Measurements from ENCODE around the gene HDAC2. TPM values are rescaled to one million over a fixed set of nuclear protein-coding genes. Genes with fewer than 3 reads are reported as not detected.

HDAC2 gene
- total RNA-seq, 2 experiments from 2014 or later = 40.5 to 141 TPM

DNA sequence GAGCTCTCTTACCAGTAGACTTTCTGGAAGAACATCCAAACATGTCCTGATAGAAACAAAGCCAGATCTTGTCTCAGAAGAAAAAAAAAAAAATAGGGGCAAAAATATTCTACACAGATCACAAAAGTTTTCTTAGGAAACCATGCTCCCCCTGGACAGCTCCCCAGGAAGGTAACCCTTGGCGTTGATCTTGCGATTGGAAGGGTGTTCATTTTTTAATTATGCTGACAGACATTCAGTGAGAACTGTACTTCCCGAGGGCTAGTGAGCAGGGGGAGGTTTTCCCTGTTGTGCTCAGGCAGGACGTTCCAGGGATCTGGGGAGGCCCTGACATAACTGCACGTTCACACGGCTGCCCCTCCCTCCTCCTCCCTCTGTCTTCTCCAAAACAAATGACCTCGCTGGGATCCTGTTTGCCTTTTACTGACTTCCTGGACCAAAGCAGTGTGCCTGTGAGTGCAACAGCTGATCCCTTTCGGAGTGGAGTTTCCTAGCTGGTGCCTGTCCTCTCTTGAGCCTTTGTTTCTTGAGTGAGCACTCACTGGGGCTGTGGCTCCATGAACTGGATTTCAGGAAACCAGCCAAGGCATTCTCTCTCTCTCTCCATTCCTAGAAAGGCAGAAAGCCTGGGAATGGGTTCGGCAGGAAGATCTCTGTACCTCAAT is 67.2 kb downstream of the HDAC2 start:
- intact Hi-C loops (cut with micrococcal nuclease; ENCODE audit: unreplicated experiment) = no loop called here
- H3K4me2 ChIP-seq (ENCODE audit: low read length) = no peak overlapping the region

GRCh38 chr6:113901482-113901881 is 69.5 kb downstream of the HDAC2 start:
- intact Hi-C loops (cut with micrococcal nuclease; ENCODE audit: unreplicated experiment) = no loop called here
- no peaks in the 10 kb centered on the region for H3K79me2 ChIP-seq (ENCODE audit: insufficient read depth, low read depth, low read length)

More for the DNA sequence above, 67.2 kb downstream of the HDAC2 start:
- CTCF ChIA-PET (ENCODE audit: unreplicated experiment) = no interaction called here
- no peaks in the 10 kb centered on the region for H3K79me2 ChIP-seq (ENCODE audit: insufficient read depth, low read depth, low read length)
- no peak overlapping the region for H3K27ac ChIP-seq (ENCODE audit: low read depth, low read length, poor library complexity, severe bottlenecking)
- H3K4me3 ChIP-seq (ENCODE audit: low read depth, low read length, poor library complexity, severe bottlenecking) = no peak overlapping the region
- no peaks in the 10 kb centered on the region for H3K36me3 ChIP-seq (ENCODE audit: insufficient read depth, low read length)
- BruUV-seq (replicated peaks) = no TSS peak
- no peaks in the 10 kb centered on the region for H3K4me1 ChIP-seq (ENCODE audit: insufficient read depth, low read length, poor library complexity, severe bottlenecking)
- H3K9me2 ChIP-seq (ENCODE audit: insufficient read depth, low read length) = no peaks in the 10 kb centered on the region
- POLR2A ChIA-PET = no interaction called here
- no peak overlapping the region for H2AFZ ChIP-seq (ENCODE audit: low read length)
- H3K9me3 ChIP-seq (ENCODE audit: low read length) = no peaks in the 10 kb centered on the region
- TF ChIP-seq EZH2phosphoT487 (IDR thresholded peaks at IDR 0.05; ENCODE audit: borderline replicate concordance, low read depth, low read length) = no peak
- TF ChIP-seq CTCF (conservative IDR thresholded peaks at IDR 0.05; ENCODE audit: low read length) = no peak
- DNase-seq (ENCODE audit: low spot score) = no peak
- no peaks in the 10 kb centered on the region for H4K20me1 ChIP-seq (ENCODE audit: insufficient read depth, low read length)

More at GRCh38 chr6:113901482-113901881, 69.5 kb downstream of the HDAC2 start:
- H3K9me2 ChIP-seq (ENCODE audit: insufficient read depth, low read length) = no peaks in the 10 kb centered on the region
- no peaks in the 10 kb centered on the region for H3K9me3 ChIP-seq (ENCODE audit: low read length)
- H3K4me3 ChIP-seq (ENCODE audit: low read depth, low read length, poor library complexity, severe bottlenecking) = no peak overlapping the region
- H3K4me2 ChIP-seq (ENCODE audit: low read length) = no peak overlapping the region
- H3K4me1 ChIP-seq (ENCODE audit: insufficient read depth, low read length, poor library complexity, severe bottlenecking) = no peaks in the 10 kb centered on the region
- CTCF ChIA-PET (ENCODE audit: unreplicated experiment) = no interaction called here
- TF ChIP-seq EZH2phosphoT487 (IDR thresholded peaks at IDR 0.05; ENCODE audit: borderline replicate concordance, low read depth, low read length) (no peak), CTCF (conservative IDR thresholded peaks at IDR 0.05; ENCODE audit: low read length) (no peak)
- H3K36me3 ChIP-seq (ENCODE audit: insufficient read depth, low read length) = no peaks in the 10 kb centered on the region
- H3K27ac ChIP-seq (ENCODE audit: low read depth, low read length, poor library complexity, severe bottlenecking) = no peak overlapping the region
- H2AFZ ChIP-seq (ENCODE audit: low read length) = no peak overlapping the region
- POLR2A ChIA-PET = interaction anchor here (0.8 kb wide), 1 partner anchor 155 kb away, joined by 3 read pairs; no protein-coding TSS in a partner anchor
- DNase-seq (ENCODE audit: low spot score) = no peak
- BruUV-seq (replicated peaks) = no TSS peak
- no peaks in the 10 kb centered on the region for H4K20me1 ChIP-seq (ENCODE audit: insufficient read depth, low read length)

All from OCI-LY7 (cell line).